SKM-1 treated with dmso at 0.1 percent for 144 hours (cell line): Measurements from ENCODE around the gene LHPP.

Experiments used
- DNase-seq: peaks from one replicate; lab custom pipeline; 2025; ENCODE audit not compliant: unreplicated experiment; lab: John Stamatoyannopoulos, UW

Gene LHPP

DNA sequence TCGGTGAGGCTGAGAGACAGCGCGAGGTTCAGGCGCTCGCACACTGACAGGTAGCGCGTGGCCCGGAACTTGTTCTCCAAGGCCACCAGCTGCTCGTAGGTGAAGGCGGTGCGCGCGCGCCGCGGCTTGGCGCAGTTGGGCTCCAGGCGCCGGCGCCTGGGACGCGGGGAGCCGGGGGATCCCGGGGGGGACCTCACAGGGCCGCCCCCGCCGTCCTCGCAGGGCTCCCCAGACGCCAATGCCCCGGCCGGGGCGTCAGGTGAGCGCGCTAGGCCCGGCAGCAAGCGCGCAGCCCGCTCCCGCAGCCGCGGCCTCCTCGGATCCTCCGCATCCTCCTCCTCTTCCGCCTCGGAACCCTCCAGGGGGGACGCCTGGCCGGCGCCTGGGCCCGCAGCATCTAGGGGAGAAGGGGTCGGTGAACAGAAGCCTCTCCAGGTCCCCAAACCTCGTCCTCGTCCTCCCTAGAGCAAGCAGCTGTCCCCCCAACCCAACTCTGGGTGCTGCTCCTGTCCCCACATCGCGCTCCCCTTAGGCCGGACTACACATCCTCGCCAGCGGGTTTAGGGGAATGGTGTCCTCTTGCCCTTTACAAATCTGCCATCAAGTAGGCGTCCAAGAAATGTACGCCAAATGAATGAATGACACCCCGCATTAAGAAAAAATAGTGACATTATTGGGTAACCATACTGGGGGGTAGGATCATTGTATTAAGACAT is 13.7 kb upstream of the LHPP start:
- DNase-seq: no peak

DNA sequence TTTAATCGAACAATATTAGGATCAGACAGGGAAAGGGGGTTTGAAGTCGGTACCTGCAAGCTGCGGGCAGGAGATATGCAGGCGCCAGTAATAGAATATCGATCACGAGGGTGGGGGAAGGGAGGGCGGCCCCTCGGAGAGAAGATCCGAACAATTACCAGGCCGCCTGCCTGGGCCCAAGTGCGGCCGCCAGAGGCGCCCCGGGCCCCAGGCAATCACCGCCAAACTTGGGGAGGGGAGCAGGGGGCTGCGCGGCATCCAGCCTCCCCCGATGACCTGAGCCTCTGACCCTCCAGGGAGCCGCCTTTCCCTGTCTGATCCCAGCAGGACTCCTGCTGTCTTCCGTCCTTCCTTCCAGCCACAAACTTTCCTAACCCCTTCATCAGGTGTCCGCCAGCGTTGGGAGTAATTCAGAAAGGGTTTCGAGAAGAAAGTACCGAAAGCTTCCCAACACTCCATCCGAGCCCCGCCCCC is 12.9 kb upstream of the LHPP start:
- DNase-seq: no peak

DNA sequence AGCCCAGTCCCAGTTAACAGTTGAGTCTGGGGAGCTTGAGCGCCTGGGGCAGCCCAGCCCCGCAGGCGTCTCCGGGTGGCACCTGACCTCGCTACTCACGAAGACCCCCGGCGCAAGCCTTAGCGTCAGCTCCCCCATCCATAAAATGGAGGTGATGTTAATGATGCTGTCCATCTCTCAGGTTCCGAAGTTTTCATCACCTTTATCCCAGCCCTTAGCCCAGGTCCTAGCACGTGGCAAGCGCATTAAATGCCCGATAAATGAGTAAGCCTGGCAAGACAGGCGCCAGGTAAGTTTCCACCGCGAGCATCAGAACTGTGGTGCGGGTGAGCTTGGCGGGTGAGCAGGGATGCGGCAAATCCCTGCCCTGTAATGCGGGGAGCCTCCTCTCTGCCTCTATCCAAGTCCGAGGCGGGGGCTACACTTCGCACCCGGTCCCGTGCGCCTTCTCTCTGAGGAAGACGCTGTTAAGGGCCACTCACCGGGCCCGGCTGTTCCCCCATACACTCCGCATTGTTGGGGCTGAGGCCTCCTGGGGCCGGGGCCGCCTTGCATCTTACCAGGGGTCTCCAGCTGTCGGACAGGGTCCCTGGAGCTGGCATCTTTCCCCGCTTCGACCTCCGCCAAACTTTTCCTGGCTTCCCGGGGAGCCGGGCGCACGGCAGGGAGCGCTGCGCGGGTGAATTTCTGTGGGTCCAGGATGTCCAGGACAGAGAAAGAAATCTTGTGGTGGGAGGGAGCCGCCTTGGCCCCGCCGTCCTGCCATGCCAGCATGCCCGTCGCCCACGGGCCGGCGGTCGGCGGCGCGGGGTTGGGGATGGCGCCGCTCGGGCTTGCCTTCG is 12.2 kb upstream of the LHPP start:
- no peak for DNase-seq

DNA sequence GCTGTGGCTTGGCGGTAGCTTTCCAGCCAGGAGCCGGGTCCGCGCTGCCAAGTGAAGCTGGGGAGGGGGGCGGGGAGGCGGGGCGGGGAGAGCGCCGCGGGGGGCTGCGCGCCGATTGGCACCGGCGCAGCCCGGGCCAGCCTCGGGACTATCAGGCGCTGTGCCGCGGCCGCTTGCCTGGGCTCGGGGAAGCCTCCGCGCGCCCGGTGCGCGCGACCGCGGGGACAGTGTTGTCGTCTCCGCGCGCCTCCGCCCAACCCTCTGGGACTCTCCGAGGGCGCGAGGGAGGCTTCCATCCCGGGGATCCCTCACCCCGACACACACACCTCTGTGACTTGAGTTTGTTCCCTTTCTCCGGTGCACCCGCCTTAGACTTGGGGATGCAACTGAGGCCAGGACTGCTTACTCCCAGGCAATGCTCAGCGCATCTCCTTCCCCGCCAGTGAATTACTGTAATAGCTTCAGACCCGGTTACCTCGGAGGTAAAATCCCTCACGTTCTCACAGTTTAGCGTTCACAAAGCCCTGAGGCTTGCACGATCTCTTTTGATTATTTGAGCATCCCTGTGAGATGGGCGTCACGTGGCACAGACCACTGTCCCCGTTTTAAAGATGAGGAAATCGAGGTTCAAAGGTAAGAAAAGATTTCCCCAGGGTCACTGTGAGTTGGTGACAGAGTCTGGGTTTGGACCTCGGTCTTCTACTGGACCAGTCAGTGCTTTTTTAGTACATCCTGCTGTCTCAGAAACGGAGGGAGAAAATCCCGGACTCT is 11.4 kb upstream of the LHPP start, which contains the start of gene NKX1-2:
NKX1-2 (minus strand) TSS at position 24 of the 771 bp plus-strand sequence. CDS start 92 bp downstream, outside the sequence.
- DNase-seq: no peak

GRCh38 chr10:124450783-124451057 is 10.9 kb upstream of the LHPP start:
- DNase-seq: no peak

- DNase-seq: no peak
Measured at GRCh38 chr10:124451276-124451675, 10.3 kb upstream of the LHPP start.

GRCh38 chr10:124453960-124454610 is 7.5 kb upstream of the LHPP start:
- DNase-seq: no peak

DNA sequence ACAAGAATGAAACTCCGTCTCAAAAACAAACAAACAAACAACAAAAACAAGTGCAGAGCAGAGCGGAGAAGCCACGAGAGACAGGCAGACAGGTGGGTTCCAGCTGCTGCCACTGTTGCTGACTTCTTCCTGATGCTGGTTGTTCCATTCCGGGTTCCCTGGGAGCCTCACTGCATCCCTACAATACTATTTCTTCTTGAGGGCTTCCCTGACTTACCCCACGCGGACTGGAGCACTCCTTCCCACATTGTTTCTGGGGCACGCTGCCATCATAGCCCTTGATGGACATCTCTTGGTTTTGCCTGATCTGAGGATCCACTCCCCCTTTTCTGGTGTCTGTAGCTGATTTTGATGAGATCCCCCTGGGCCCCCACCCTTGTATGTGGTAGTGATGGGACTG is 6.2 kb upstream of the LHPP start:
- DNase-seq: no peak

DNA sequence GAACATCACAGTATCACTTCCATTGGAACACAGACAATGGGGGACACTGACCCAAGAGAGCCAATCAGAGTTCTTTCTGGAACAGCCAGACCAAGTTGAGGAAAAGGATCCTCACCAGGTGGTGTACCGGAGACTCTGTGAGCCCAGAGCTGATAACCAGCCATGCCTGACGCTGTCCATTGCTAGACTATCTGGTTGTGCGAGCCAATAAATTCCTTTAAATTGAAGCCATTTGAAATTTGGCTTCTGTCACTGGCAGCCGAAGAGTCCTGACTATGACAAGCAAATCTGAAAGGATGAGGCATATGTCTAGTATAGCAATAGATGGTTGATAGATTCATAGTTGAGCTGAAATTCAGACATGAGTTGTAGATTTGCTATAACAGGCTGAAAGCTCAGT is 3.1 kb upstream of the LHPP start:
- no peak for DNase-seq

GRCh38 chr10:124458889-124459288 is 2.7 kb upstream of the LHPP start:
- no peak for DNase-seq

DNA sequence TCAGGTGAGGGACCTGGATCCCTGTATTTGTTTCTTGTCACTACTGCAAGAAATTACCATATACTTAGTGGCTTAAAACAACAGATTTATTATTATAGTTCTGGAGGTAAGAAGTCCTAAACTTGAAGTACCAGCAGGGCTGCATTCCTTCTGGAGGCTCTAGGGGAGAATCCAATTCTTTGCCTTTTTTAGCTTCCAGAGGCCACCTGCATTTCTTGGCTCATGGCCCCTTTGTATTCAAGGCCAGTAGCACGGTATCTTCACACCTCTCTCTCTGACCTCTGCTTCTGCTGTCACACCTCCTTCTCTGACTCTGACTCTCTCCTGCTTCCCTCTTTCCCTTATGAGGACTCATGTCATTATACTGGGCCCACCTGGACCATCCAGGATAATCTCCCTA is 2.2 kb upstream of the LHPP start:
- no peak for DNase-seq

DNA sequence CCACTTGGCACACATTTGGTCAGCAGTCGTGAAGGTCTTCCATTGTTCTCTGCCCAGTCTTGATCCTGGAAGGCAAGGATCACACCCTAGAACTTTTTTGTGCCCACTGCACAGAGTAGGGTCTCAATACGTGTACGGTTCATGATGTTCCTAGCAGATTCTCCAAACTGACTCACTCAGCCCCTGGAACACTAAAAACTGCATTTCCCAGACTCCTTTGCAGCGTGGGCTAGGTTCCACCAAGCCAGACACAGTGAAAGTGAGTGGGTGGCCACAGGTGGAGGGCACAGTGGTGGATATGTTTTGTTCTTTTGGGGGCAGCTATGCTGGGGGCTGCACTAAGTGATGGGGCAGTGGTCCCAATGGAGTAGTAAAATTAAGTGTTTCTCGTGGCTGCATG is 1.5 kb upstream of the LHPP start:
- no peak for DNase-seq

DNA sequence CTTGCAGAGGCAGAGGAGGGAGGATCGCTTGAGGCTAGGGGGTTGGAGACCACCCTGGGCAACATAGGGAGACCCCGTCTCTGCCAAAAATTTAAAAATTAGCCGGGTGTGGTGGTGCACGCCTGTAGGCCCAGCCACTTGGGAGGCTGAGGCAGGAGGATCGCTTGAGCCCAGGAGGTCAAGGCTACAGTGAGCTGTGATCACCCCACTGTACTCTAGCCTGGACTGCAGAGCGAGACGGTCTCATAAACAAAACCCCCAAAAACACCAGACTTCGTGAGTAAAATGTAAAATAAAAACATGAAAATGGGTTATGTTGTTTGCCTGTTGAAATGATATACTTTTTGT is 699 bp downstream of the LHPP start:
- DNase-seq: no peak

GRCh38 chr10:124464028-124464965 is 2.7 kb downstream of the LHPP start:
- DNase-seq: no peak

DNA sequence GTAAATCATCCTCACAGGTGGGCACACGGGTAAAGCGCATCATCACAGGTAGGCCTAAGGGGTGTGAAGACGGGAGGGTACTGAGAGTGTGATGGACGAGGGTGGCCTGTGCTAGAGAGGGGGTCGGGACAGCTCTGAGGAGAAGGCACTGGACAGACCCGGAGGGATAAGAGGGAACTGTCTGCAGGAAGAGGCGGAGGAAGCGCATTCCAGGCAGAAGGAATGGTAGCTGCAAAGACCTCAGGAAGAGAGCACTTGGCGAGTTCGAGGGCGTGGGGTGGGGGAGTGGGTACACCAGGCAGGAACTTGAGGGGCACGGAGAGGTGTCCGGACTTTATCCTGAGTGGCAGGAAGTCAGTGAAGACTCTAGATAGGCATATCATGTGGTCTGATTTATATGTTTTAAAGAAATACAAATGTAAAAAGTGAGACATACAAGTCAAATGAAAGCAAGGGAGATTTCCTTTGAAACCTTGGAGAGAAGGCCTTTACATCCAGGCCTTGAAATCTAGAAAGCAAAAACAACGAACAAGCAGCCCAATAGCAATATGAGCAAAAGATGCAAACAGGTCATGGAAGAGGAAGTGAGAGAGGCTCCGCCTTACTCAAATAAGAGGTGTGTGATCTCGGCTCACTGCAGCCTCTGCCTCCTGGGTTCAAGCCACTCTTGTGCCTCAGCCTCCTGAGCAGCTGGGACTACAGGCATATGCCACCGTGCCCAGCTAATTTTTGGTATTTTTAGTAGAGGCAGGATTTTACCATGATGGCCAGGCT is 3.6 kb downstream of the LHPP start:
- DNase-seq: no peak

DNA sequence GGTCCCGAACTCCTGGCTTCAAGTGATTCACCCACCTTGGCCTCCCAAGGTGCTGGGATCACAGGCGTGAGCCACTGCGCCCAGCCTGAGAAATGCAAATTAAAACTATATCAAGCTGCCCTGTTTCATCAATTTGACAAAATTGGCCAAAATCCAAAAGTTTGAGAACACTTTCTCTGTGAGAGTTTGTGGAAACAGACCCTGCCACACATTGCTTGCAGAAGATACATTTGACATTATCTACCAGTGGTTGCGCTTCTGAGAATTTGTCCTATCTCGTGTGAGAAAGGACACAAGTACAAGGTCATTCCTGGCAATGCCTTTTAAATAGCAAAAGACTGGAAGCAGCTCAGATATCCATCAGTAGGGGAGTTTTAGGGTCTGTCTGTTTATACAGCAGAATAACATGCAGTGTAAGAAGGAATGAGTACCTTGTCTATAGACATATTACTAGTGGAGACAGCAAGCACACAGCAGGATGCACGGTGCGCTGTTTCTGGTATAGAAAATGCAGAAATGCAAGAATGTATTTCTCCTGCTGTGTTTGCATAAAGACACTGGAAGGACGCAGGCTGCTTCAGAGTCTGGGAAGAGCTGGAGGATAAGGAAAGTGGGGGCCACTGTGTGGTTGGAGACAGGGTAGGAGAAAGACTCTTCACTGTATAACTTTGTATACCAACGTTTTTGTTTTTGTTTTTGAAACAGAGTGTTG is 4.3 kb downstream of the LHPP start:
- no peak for DNase-seq

DNA sequence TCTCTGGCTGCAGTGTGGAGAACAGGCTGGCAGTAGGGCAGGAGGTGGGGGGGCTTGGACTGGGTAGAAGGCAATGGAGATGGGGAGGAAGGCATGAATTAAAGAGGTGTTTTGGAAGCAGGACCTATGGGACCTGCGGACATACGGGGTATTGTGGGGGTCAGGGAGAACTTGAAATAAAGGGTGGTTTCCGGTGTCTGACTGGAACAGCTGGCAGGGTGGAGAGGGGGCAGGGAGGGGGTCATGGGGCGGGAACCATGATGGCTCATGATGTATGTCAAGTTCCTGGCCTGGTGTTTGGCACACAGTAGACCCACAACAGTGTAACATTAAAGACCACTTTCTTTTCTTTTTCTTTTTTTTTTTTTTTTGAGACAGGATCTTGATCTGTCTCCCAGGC is 5.5 kb downstream of the LHPP start:
- DNase-seq: no peak

DNA sequence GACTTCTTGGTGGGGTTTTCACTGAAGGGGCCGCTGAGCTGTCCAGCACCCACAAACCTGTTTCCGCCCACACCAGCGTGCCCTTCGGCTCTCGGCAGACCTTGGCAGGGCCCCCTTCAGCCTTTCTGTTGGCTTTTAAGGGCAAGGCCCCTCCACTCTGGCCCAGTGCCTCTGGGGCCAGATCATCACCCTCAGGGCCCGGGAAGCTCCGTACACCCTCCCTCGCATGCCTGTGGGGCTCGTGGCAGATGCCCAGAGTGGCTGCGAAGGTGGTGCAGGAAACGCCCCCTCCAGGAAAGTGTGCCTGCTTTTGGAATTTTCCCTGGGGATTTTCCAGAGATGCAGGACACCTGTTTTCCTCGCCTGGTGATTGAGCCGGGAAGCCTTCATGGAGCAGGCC is 7.0 kb downstream of the LHPP start:
- DNase-seq: no peak

GRCh38 chr10:124469956-124470484 is 8.4 kb downstream of the LHPP start:
- DNase-seq: no peak
